GM18907 (cell line): ENCODE data around the gene MBOAT7.
A peak's percentile ranks its signal among the peaks of the same experiment; 100 is the strongest.

Experiments
- ATAC-seq: cut with Tn5 transposase; IDR thresholded peaks from one replicate; pipeline ENCODE4 v1.9.1; 2021; ENCODE audit warnings: mild to moderate bottlenecking, moderate library complexity; ENCODE audit not compliant: unreplicated experiment

The MBOAT7 gene

DNA sequence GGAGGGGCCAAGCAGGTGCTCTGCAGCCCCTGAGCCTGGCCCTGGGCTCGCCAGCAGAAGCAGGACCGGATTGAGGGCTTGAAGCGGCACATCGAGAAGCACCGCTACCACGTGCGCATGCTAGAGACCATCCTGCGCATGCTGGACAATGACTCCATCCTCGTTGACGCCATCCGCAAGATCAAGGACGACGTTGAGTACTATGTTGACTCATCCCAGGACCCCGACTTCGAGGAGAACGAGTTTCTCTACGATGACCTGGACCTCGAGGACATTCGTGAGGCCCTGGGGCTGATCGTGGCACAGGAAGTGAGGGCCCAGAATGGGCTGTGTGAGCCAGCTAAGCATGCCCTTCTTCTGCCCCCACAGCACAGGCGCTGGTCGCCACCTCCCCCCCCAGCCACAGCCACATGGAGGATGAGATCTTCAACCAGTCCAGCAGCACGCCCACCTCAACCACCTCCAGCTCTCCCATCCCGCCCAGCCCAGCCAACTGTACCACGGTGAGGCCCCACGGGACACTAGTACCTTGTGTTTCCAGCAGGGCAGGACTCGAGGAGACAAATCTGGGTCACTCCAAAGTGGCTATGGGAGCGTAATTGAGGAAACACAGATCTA lies 43.7 kb downstream of the MBOAT7 start:
- no peak for ATAC-seq

GRCh38 chr19:54142166-54142780 lies 47.1 kb downstream of the MBOAT7 start:
- no peak for ATAC-seq

DNA sequence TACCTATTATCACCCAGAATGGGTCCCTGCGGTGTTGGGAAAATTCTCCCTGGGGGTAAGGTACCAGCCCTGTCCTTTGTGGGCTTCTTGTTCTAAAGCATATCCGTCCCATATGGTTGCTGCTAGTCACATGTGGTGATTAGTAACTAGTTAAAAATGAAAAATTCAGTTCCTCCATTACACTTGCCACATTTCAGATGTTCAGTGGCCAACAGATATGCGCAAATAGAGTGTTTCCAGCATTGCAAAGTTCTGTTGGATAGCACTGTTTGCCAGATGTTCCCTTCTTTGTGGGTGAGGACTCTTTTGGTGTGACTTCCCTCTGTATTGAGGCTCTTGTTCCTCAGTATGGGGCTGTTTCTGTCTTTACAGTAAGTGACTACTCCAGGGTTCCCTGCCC lies 48.0 kb downstream of the MBOAT7 start:
- ATAC-seq, result no peak

- no peak for ATAC-seq
These were observed 50.7 kb downstream of the MBOAT7 start for GRCh38 chr19:54138489-54139256.

DNA sequence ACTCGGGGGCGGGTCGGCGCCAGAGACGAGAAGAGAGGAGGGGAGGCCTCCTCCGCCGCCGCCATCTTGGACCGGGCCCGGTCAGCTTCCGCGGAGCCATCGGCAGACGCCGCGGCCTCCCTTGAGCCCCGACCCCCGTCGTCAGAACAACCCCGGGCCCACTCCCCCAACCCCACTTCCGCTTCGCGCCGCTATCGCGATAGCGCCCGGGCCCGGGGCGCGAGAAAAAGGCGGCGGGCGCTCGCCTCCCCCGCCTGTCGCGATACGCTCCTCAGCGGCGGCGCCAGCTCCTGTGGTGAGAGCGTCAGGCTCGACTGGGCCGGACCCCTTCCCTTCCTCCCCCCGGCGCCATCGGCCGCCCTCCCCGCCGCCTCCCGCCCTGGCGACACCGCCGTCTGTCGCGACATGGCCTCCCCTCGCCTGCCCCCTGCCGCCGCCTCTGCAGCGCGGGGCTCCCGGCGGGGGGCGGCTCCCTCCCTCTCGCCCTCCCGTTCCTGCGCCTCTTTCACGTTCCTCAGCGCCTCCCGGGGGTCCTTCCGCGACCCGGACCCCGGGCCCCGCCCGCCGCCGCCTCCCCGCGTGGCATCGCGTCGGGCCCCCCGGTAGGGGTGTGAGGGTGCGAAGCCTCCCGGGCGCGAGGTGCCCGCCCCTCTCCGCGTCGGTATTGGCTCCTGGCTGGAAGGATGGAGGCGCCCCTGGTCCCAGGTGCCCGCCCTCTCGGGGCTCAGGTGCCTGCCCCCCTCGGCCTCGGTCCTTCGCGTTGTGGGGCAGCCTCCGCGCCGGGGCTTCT lies 51.5 kb downstream of the MBOAT7 start, which contains the start of gene CNOT3:
CNOT3 (plus strand) TSS at position 64 of the 790 bp plus-strand sequence. CDS start 5,217 bp downstream, outside the sequence.
- no peak for ATAC-seq

DNA sequence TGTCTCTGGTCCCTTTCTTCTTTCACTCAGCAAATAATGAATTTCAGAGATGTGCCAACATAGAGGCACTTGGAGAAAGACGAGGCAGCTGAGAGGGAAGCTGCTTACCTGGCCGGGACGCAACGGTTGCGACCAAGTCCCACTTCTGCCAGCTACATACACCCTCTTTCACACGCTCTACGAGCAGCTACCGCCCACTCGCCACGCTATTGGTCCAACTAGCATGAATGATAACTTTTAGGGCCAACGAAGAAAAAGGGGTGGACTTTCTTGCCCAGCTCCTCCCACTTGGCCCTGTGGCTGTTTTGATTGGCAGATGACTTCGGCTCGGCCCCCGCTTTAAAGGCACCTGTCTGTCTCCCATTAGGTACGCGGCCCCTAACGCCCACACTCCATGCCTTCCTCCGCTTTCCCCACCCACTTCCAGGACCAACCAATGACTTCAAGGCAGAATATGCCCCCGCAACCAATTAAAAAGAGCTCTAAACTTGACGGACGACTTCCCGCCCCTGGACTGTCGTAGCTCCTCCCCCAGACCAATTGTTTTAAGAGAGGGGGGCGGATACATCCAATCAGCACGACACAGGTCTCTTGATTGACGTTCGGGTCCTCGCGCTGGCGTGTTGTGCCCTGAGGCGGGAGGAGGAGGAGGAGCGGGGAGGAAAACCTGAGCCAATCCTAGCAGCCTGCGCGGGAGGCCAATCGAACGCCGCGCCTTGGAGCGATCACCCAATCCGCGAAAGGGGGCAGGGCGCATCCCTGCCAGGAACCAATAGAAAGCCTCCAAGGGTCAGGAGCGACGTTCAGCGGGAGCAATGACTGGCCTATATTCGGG lies 52.3 kb downstream of the MBOAT7 start:
- peak; percentile 83 for ATAC-seq

DNA sequence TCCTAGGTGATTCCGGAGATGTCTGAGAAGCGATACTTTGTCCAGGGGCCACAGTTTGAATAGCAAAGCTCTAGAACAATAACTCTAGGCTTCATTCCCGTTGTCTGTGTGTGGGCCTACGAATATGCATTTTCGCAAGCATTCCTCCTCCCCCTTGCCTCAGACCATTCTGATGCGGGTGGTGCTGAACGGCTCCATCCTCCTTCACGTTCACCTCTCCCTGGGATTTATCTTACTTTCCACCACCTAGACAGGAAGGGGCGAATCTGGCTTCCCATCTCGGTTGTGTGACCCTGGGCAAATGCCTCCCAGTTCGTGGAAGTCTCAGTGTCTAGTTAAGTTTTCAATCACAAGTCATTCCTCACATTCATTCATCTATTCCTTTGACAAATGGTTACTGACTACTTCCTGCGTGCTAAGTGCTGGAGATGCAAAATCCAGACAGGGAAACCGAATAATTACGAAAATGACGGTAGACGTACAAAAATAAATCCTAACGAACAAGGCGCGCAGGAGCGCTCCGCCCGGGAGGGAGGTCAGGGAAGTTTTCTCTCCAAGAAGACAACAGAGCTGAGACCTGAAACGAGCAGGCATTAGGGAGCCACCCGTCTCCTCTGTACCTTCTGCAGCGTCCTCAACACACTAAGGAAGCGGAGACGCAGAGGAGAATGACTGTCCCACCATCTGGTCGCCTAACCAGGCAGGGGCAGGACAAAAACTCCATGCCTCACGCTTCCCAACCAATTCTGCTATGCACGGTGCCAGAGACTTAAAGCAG lies 53.1 kb downstream of the MBOAT7 start:
- ATAC-seq, result no peak

GRCh38 chr19:54133957-54134590 lies 55.3 kb downstream of the MBOAT7 start:
- no peak for ATAC-seq

DNA sequence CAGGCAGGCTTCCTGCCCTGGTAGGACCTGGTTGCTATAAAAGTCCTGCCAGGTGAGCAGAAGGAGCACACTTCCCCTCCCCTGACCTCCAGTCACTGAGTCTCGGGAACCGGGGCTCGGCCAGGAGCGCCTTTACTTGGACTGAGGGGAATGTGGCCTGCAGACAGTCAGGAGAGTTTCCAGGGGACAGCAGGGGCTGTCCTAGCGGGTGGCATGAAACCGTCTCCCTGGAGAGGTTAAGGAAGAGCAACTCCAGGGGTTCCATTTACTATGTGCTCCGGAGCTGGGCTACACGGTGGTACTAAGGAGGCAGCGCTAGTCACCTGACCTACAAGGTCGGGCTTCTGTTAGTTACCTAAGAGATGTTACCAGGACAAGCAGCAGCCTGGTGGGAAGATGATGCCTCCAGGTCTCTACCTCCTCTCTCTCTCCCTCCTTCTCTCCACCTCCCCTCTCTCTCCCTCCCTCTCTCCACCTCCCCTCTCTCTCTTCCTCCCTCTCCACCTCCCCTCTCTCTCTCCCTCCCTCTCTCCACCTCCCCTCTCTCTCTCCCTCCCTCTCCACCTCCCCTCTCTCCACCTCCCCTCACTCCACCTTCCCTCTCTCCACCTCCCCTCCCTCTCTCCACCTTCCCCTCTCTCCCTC lies 55.9 kb downstream of the MBOAT7 start:
- ATAC-seq, result no peak

DNA sequence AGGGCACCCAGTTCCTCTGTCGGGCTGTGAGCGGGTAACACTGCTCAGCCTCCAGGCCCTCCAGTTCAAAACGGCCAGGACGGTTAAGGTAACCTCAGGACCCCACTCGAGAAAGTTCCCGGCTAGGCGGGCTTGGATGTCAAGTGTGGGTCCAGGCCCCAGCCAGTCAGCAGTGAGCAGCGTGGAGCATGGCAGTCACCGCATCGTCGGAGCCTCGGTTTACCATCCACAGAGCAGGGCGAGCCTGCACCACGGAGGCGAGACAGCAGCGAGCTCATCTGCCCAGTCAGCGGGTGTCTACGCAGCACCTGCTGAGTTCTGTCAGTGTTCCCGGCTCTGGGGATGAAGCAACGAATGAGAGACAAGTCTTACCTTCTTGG lies 59.8 kb downstream of the MBOAT7 start:
- no peak for ATAC-seq

DNA sequence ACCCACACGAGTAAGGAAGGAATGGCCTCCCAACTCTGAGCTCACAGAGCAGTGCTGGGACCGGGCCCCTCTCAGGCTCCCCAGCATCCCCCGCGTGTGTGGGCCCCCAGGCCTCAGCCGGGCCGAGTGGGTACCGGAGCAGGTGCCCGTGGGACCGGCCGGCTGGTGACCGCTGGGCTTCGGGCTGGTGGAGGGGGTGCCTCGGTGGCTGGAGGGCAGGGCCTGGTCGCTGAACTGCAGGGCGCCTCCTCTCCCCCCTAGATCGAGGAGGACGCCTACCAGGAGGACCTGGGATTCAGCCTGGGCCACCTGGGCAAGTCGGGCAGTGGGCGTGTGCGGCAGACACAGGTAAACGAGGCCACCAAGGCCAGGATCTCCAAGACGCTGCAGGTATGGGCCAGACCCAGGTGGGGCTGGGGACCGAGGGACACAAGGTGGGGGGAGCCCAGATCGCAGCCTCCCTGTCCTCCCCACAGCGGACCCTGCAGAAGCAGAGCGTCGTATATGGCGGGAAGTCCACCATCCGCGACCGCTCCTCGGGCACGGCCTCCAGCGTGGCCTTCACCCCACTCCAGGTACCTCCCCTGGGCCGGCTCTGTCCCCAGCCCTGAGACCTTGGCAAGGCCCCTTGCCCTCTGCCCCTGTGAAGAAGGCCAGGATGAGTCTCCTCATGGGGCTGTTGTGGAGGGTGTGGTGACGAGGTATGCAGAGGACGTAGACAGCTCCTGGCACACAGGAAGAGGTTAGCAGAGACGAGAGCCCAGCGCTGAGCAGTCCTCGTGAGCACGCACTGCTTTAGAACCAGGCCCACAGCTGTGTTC lies 60.4 kb downstream of the MBOAT7 start:
- no peak for ATAC-seq

GRCh38 chr19:54128441-54128725 lies 61.0 kb downstream of the MBOAT7 start:
- ATAC-seq, result no peak

DNA sequence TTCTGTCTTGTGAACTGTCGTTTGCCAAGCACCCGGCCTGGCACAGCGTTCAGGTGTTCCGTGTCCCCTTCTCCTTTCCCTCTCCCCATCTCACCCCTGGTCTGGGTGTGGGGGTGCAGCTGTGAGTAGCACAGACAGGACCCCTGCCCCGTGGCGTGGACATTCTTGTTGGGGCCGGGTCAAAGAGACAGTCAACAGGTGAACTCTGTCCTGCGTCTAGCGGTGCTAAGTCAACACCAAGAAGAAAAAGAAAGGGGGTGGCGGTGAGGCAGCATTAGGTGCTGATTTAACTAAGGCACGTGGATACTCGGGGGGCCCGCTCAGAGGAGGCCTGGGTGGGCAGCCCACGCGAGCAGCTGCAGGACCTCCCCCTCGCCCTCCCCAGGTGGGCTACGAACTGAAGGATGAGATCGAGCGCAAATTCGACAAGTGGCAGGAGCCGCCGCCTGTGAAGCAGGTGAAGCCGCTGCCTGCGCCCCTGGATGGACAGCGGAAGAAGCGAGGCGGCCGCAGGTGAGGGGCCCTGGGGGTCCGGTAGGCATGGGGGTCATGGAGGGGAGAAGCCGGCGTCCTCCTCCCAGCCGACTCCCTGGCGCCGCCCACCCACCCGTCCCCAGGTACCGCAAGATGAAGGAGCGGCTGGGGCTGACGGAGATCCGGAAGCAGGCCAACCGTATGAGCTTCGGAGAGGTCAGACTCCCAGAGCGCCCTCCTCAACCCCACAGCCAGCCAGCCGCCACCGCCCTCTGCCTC lies 61.5 kb downstream of the MBOAT7 start:
- no peak for ATAC-seq

DNA sequence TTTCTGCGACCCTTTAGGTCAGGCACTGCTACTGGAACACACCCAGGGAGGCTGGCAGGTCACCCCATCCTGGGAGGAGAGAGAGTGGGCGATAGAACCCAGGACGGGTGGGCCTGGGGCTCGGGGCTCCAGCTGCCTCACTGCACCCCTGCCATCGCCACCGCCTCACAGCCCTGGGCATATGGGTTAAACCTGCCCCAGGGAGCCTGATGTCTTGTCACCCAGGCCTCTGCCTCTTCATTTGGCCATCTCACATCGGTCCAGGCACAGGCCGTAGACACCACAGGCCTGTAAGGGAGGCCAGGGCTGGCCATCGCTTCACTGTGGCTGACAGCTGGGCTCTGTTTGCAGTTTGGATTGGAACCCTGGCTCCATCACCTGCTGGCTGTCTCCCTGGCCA lies 63.7 kb downstream of the MBOAT7 start:
- no peak for ATAC-seq

GRCh38 chr19:54124393-54124792 lies 65.0 kb downstream of the MBOAT7 start:
- ATAC-seq, result no peak

DNA sequence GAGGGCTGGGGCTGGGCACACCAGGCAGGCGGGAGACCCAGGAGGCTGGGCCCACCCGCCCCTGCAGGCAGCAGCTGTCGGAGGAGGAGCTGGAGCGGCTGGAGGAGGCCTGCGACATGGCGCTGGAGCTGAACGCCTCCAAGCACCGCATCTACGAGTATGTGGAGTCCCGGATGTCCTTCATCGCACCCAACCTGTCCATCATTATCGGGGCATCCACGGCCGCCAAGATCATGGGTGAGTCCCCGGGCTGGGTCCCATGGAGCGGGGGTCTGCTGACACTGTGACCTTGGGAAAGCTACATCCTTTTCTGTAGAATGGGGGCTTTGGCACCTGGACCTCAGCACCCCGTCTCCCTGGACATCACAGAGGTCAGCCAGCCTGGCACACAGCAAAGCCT lies 65.7 kb downstream of the MBOAT7 start:
- ATAC-seq, result no peak
